Thoracic aorta (tissue), 2 donors: ENCODE results near the gene LINGO1. TPM values are rescaled to one million over a fixed set of nuclear protein-coding genes. Genes with fewer than 3 reads are reported as not detected.

Experiments used
- ATAC-seq: fragments of 150-250 bp; one replicate; pipeline ENCODE4 v1.8.0; 2017; ENCODE audit warnings: low read depth; ENCODE audit not compliant: insufficient number of reproducible peaks, low FRiP score
- DNase-seq: peaks from one replicate; pipeline ENCODE4 v3.0.0-alpha.2; 2020; ENCODE audit warnings: low spot score
- H3K27ac ChIP-seq, 2 donors: fragments of 200-600 bp; sonication (generic); 1 replicate in 1 of 2; 2 replicates in 1 of 2; pipeline ENCODE4 v1.5.1; 2016; ENCODE audit warnings: mild to moderate bottlenecking in 2 of 2, moderate library complexity in 2 of 2
- H3K27me3 ChIP-seq: fragments of 200-600 bp; sonication (generic); replicated peaks from 2 replicates; pipeline ENCODE4 v1.6.0; 2016; ENCODE audit warnings: mild to moderate bottlenecking; ENCODE audit not compliant: insufficient read depth
- H3K36me3 ChIP-seq: fragments of 200-600 bp; sonication (generic); one replicate; pipeline ENCODE4 v1.5.1; 2016
- H3K4me1 ChIP-seq, 2 donors: fragments of 200-600 bp; sonication (generic); 1 replicate in 1 of 2; 2 replicates in 1 of 2; pipeline versions ENCODE4 v1.5.1 to v1.6.0; 2016; ENCODE audit warnings: low read depth in 2 of 2, mild to moderate bottlenecking in 1 of 2; ENCODE audit not compliant: control insufficient read depth in 1 of 2
- H3K4me3 ChIP-seq: fragments of 200-600 bp; sonication (generic); 2 replicates; pipeline ENCODE4 v1.5.1; 2016; ENCODE audit warnings: mild to moderate bottlenecking
- H3K9me3 ChIP-seq: fragments of 200-600 bp; sonication (generic); 2 replicates; pipeline ENCODE4 v1.5.1; 2016
- CTCF ChIP-seq: fragments of 200-600 bp; sonication (generic); IDR thresholded peaks from one replicate; pipeline ENCODE4 v1.5.1; 2019; ENCODE audit warnings: antibody characterized with exemption
- total RNA-seq, 2 donors: library from RNA; depleted of rRNA; stranded (reverse); fragments of >200 nt; gene quantifications; one replicate each; pipeline versions ENCODE4 v1.1.0 to v1.2.3, GENCODE V29; 2016

The LINGO1 gene
- total RNA-seq, 2 donors from 2014 or later = 0.63 to 4.6 TPM

GRCh38 chr15:77582763-77583162, 49.9 kb downstream of the LINGO1 start:
- Histone ChIP-seq H3K27ac (no peak overlapping the region), H3K27me3 (no peaks in the 10 kb centered on the region), H3K4me1 (peaks cover 0 to 9% of the 10 kb centered on the region in 2 donors), H3K4me3 (no peak overlapping the region), H3K9me3 (no peaks in the 10 kb centered on the region), H3K36me3 (no peaks in the 10 kb centered on the region)
- no peak for TF ChIP-seq CTCF
- DNase-seq (no peak), ATAC-seq (no peak)

GRCh38 chr15:77581896-77582569, 50.7 kb downstream of the LINGO1 start:
- no peaks in the 10 kb centered on the region for H3K9me3 ChIP-seq
- H3K4me3 ChIP-seq = no peak overlapping the region
- DNase-seq (no peak), ATAC-seq (no peak)
- peaks cover 0 to 9% of the 10 kb centered on the region in 2 donors for H3K4me1 ChIP-seq
- no peaks in the 10 kb centered on the region for H3K27me3 ChIP-seq
- no peak overlapping the region for H3K27ac ChIP-seq
- no peak for TF ChIP-seq CTCF
- H3K36me3 ChIP-seq = no peaks in the 10 kb centered on the region

GRCh38 chr15:77580996-77581682, 51.6 kb downstream of the LINGO1 start:
- TF ChIP-seq CTCF = no peak
- no peak overlapping the region for H3K27ac ChIP-seq
- no peak overlapping the region for H3K4me3 ChIP-seq
- H3K9me3 ChIP-seq = no peaks in the 10 kb centered on the region
- H3K36me3 ChIP-seq = no peaks in the 10 kb centered on the region
- H3K4me1 ChIP-seq = peaks cover 0 to 9% of the 10 kb centered on the region in 2 donors
- H3K27me3 ChIP-seq = no peaks in the 10 kb centered on the region
- DNase-seq (no peak), ATAC-seq (no peak)

- no peaks in the 10 kb centered on the region for H3K9me3 ChIP-seq
- H3K36me3 ChIP-seq = no peaks in the 10 kb centered on the region
- no peak overlapping the region for H3K27ac ChIP-seq
- H3K4me3 ChIP-seq = no peak overlapping the region
- no peaks in the 10 kb centered on the region for H3K27me3 ChIP-seq
- no peak for TF ChIP-seq CTCF
- H3K4me1 ChIP-seq = peaks cover 0 to 9% of the 10 kb centered on the region in 2 donors
- no peak for DNase-seq
- no peak for ATAC-seq
Measured at GRCh38 chr15:77579498-77580188, 53.1 kb downstream of the LINGO1 start.
